ENCODE results near the gene SARDH. TPM values are rescaled to one million over a fixed set of nuclear protein-coding genes. Genes with fewer than 3 reads are reported as not detected.

The SARDH gene
- total RNA-seq, 1 donor from 2014 or later: 0.63 TPM

- H3K4me1 ChIP-seq: peaks cover 9% of the 10 kb centered on the region
- no peak overlapping the region for H3K27ac ChIP-seq (replicated peaks)
- no peak overlapping the region for H3K4me3 ChIP-seq
- no peaks in the 10 kb centered on the region for H3K27me3 ChIP-seq (ENCODE audit: low read depth)
- DNase-seq: no peak
- intact Hi-C loops (cut with micrococcal nuclease): no loop called here
- H3K9me3 ChIP-seq (replicated peaks): no peaks in the 10 kb centered on the region
- no peak for TF ChIP-seq CTCF (IDR thresholded peaks at IDR 0.05; ENCODE audit: borderline replicate concordance)
- H3K36me3 ChIP-seq: peaks cover 22% of the 10 kb centered on the region
Measured at GRCh38 chr9:133780404-133780945, 42.3 kb upstream of the SARDH start.

- Histone ChIP-seq H3K36me3 (peaks cover 27% of the 10 kb centered on the region), H3K27ac (replicated peaks) (no peak overlapping the region), H3K9me3 (replicated peaks) (no peaks in the 10 kb centered on the region), H3K27me3 (ENCODE audit: low read depth) (no peaks in the 10 kb centered on the region), H3K4me3 (no peak overlapping the region), H3K4me1 (peaks cover 9% of the 10 kb centered on the region)
- intact Hi-C loops (cut with micrococcal nuclease): no loop called here
- DNase-seq: no peak
- TF ChIP-seq CTCF (IDR thresholded peaks at IDR 0.05; ENCODE audit: borderline replicate concordance): no peak
Measured at GRCh38 chr9:133779516-133780403, 41.6 kb upstream of the SARDH start.

- intact Hi-C loops (cut with micrococcal nuclease): no loop called here
- no peak for TF ChIP-seq CTCF (IDR thresholded peaks at IDR 0.05; ENCODE audit: borderline replicate concordance)
- Histone ChIP-seq H3K4me3 (no peak overlapping the region), H3K27ac (replicated peaks) (no peak overlapping the region), H3K9me3 (replicated peaks) (peaks cover 3% of the 10 kb centered on the region), H3K27me3 (ENCODE audit: low read depth) (no peaks in the 10 kb centered on the region), H3K4me1 (peaks cover 9% of the 10 kb centered on the region), H3K36me3 (peaks cover 33% of the 10 kb centered on the region)
- no peak for DNase-seq
Measured at GRCh38 chr9:133779081-133779480, 40.9 kb upstream of the SARDH start.

- Histone ChIP-seq H3K36me3 (peaks cover 39% of the 10 kb centered on the region), H3K4me1 (peaks cover 9% of the 10 kb centered on the region), H3K4me3 (no peak overlapping the region), H3K27ac (replicated peaks) (no peak overlapping the region), H3K9me3 (replicated peaks) (peaks cover 7% of the 10 kb centered on the region), H3K27me3 (ENCODE audit: low read depth) (no peaks in the 10 kb centered on the region)
- no peak for DNase-seq
- TF ChIP-seq CTCF (IDR thresholded peaks at IDR 0.05; ENCODE audit: borderline replicate concordance): no peak
- intact Hi-C loops (cut with micrococcal nuclease): no loop called here
Measured at GRCh38 chr9:133778336-133779013, 40.3 kb upstream of the SARDH start.

- H3K4me3 ChIP-seq: no peak overlapping the region
- H3K4me1 ChIP-seq: peaks cover 9% of the 10 kb centered on the region
- peaks cover 42% of the 10 kb centered on the region for H3K36me3 ChIP-seq
- TF ChIP-seq CTCF (IDR thresholded peaks at IDR 0.05; ENCODE audit: borderline replicate concordance): no peak
- intact Hi-C loops (cut with micrococcal nuclease): no loop called here
- no peak for DNase-seq
- H3K9me3 ChIP-seq (replicated peaks): peaks cover 7% of the 10 kb centered on the region
- H3K27ac ChIP-seq (replicated peaks): no peak overlapping the region
- no peaks in the 10 kb centered on the region for H3K27me3 ChIP-seq (ENCODE audit: low read depth)
Measured at GRCh38 chr9:133777871-133778270, 39.7 kb upstream of the SARDH start.
